Large intestine (tissue), 3 donors: ENCODE results near the gene PIGB. TPM values are rescaled to one million over a fixed set of nuclear protein-coding genes. Genes with fewer than 3 reads are reported as not detected.
A peak's percentile ranks its signal among the peaks of the same experiment; 100 is the strongest.
"Not testable (repeated sequence)": the region's sequence is repeated elsewhere in the genome, so short reads cannot be mapped to it uniquely, and the experiment has no call there.

Source experiments
- DNase-seq, 2 donors: peaks; one replicate each; pipeline versions ENCODE4 v3.0.0 to v3.0.0-alpha.2; 2013
- H3K27ac ChIP-seq: one replicate; pipeline ENCODE4 v1.5.1; 2013; ENCODE audit warnings: low read length
- H3K27me3 ChIP-seq: 2 replicates; pipeline ENCODE4 v1.6.1; 2013; ENCODE audit warnings: low read length; ENCODE audit not compliant: control insufficient read depth, insufficient read depth
- H3K36me3 ChIP-seq: 2 replicates; pipeline ENCODE4 v1.6.1; 2013; ENCODE audit warnings: low read length; ENCODE audit not compliant: control insufficient read depth, insufficient read depth
- H3K4me1 ChIP-seq: one replicate; pipeline ENCODE4 v1.6.1; 2013; ENCODE audit warnings: low read length; ENCODE audit not compliant: control insufficient read depth, insufficient read depth
- H3K4me3 ChIP-seq: one replicate; pipeline ENCODE4 v1.5.1; 2013; ENCODE audit warnings: low read length
- H3K9me3 ChIP-seq: one replicate; pipeline ENCODE4 v1.6.1; 2013; ENCODE audit warnings: mild to moderate bottlenecking, low read depth, low read length, moderate library complexity; ENCODE audit not compliant: control insufficient read depth
- WGBS: methylation state at CpG from one replicate; pipeline ENCODE4 v1.1.5; 2013; ENCODE audit warnings: low lambda C conversion rate; ENCODE audit not compliant: insufficient coverage; 5-methylcytosine and 5-hydroxymethylcytosine counted together
- polyA plus RNA-seq: library from polyadenylated mRNA; unstranded; fragments of 120-200 nt; gene quantifications from one replicate; pipeline ENCODE4 v1.2.1, GENCODE V29; 2013

The PIGB gene
- polyA plus RNA-seq, 1 donor, result 12.6 TPM

- no peak overlapping the region for H3K27ac ChIP-seq
- no peaks in the 10 kb centered on the region for H3K4me1 ChIP-seq
- peaks cover 18% of the 10 kb centered on the region for H3K36me3 ChIP-seq
- no peaks in the 10 kb centered on the region for H3K27me3 ChIP-seq
- H3K4me3 ChIP-seq, result no peak overlapping the region
- 100% methylated on average over 1 of the region's 5 CpGs for WGBS
- DNase-seq, result no peak
- no peaks in the 10 kb centered on the region for H3K9me3 ChIP-seq
These were observed 60.1 kb downstream of the PIGB start for GRCh38 chr15:55379095-55379494.

- no peaks in the 10 kb centered on the region for H3K9me3 ChIP-seq
- no peak overlapping the region for H3K4me3 ChIP-seq
- no peaks in the 10 kb centered on the region for H3K27me3 ChIP-seq
- H3K27ac ChIP-seq, result no peak overlapping the region
- H3K4me1 ChIP-seq, result no peaks in the 10 kb centered on the region
- DNase-seq, result no peak
- H3K36me3 ChIP-seq, result peaks cover 16% of the 10 kb centered on the region
These were observed 62.6 kb downstream of the PIGB start for GRCh38 chr15:55381595-55381994.

- no peak overlapping the region for H3K27ac ChIP-seq
- peaks cover 17% of the 10 kb centered on the region for H3K36me3 ChIP-seq
- H3K27me3 ChIP-seq, result no peaks in the 10 kb centered on the region
- H3K4me1 ChIP-seq, result no peaks in the 10 kb centered on the region
- no peak for DNase-seq
- H3K4me3 ChIP-seq, result no peak overlapping the region
- H3K9me3 ChIP-seq, result no peaks in the 10 kb centered on the region
- WGBS, result no CpG with 5 or more reads among the region's 2 CpGs
These were observed 64.7 kb downstream of the PIGB start for GRCh38 chr15:55383687-55384086.

- no peak overlapping the region for H3K27ac ChIP-seq
- H3K27me3 ChIP-seq, result no peaks in the 10 kb centered on the region
- no peaks in the 10 kb centered on the region for H3K4me1 ChIP-seq
- DNase-seq, result no peak
- no peaks in the 10 kb centered on the region for H3K9me3 ChIP-seq
- peaks cover 11% of the 10 kb centered on the region for H3K36me3 ChIP-seq
- no peak overlapping the region for H3K4me3 ChIP-seq
These were observed 68.0 kb downstream of the PIGB start for GRCh38 chr15:55387027-55387426.

- H3K27ac ChIP-seq, result no peak overlapping the region
- no peak overlapping the region for H3K4me3 ChIP-seq
- H3K9me3 ChIP-seq, result no peaks in the 10 kb centered on the region
- H3K27me3 ChIP-seq, result no peaks in the 10 kb centered on the region
- peaks cover 7% of the 10 kb centered on the region for H3K36me3 ChIP-seq
- no peaks in the 10 kb centered on the region for H3K4me1 ChIP-seq
- DNase-seq, result no peak
These were observed 70.2 kb downstream of the PIGB start for GRCh38 chr15:55389264-55389607.

GRCh38 chr15:55394694-55395093 is 75.7 kb downstream of the PIGB start:
- H3K4me1 ChIP-seq, result no peaks in the 10 kb centered on the region
- H3K9me3 ChIP-seq, result no peaks in the 10 kb centered on the region
- no peaks in the 10 kb centered on the region for H3K27me3 ChIP-seq
- H3K4me3 ChIP-seq, result no peak overlapping the region
- WGBS, result no CpG with 5 or more reads among the region's 1 CpG
- no peak for DNase-seq
- H3K27ac ChIP-seq, result no peak overlapping the region
- H3K36me3 ChIP-seq, result no peaks in the 10 kb centered on the region

- Histone ChIP-seq H3K4me3 (no peak overlapping the region), H3K4me1 (peaks cover 4% of the 10 kb centered on the region), H3K36me3 (no peaks in the 10 kb centered on the region), H3K27me3 (no peaks in the 10 kb centered on the region), H3K9me3 (no peaks in the 10 kb centered on the region), H3K27ac (no peak overlapping the region)
- DNase-seq, result no peak
- WGBS, result 92% methylated on average over 2 of the region's 5 CpGs
These were observed 79.2 kb downstream of the PIGB start for GRCh38 chr15:55398243-55398642.

- DNase-seq, H3K4me3 ChIP-seq, H3K27me3 ChIP-seq, H3K9me3 ChIP-seq, H3K36me3 ChIP-seq, H3K27ac ChIP-seq: not testable (repeated sequence)
- WGBS, result no CpG with 5 or more reads among the region's 8 CpGs
- peaks cover 15% of the 10 kb centered on the region for H3K4me1 ChIP-seq
These were observed 81.0 kb downstream of the PIGB start for GRCh38 chr15:55400050-55400449.

GRCh38 chr15:55401786-55402246 is 82.8 kb downstream of the PIGB start:
- whole genome bisulfite sequencing, result no CpG with 5 or more reads among the region's 1 CpG
- H3K9me3 ChIP-seq, result no peaks in the 10 kb centered on the region
- H3K36me3 ChIP-seq, result no peaks in the 10 kb centered on the region
- H3K27me3 ChIP-seq, result no peaks in the 10 kb centered on the region
- peaks cover 15% of the 10 kb centered on the region for H3K4me1 ChIP-seq
- no peak for DNase-seq
- H3K4me3 ChIP-seq, result no peak overlapping the region
- no peak overlapping the region for H3K27ac ChIP-seq

- Histone ChIP-seq H3K9me3 (no peaks in the 10 kb centered on the region), H3K36me3 (no peaks in the 10 kb centered on the region), H3K27me3 (no peaks in the 10 kb centered on the region), H3K4me3 (no peak overlapping the region), H3K27ac (peak overlapping the region; percentile 36), H3K4me1 (peaks cover 19% of the 10 kb centered on the region)
- DNase-seq, result no peak
These were observed 83.7 kb downstream of the PIGB start for GRCh38 chr15:55402707-55403106.

GRCh38 chr15:55403531-55403930 is 84.5 kb downstream of the PIGB start:
- Histone ChIP-seq H3K27ac (peak overlapping the region; percentile 46), H3K4me3 (no peak overlapping the region), H3K36me3 (no peaks in the 10 kb centered on the region), H3K27me3 (no peaks in the 10 kb centered on the region), H3K9me3 (no peaks in the 10 kb centered on the region), H3K4me1 (peaks cover 19% of the 10 kb centered on the region)
- DNase-seq, result peak; percentile 17 to 61
